ENCODE measurements around the gene SH2D4B. TPM values are rescaled to one million over a fixed set of nuclear protein-coding genes. Genes with fewer than 3 reads are reported as not detected.

Gene SH2D4B
- total RNA-seq = 0.13 TPM in 1 of 2 replicates, not detected in the other

DNA sequence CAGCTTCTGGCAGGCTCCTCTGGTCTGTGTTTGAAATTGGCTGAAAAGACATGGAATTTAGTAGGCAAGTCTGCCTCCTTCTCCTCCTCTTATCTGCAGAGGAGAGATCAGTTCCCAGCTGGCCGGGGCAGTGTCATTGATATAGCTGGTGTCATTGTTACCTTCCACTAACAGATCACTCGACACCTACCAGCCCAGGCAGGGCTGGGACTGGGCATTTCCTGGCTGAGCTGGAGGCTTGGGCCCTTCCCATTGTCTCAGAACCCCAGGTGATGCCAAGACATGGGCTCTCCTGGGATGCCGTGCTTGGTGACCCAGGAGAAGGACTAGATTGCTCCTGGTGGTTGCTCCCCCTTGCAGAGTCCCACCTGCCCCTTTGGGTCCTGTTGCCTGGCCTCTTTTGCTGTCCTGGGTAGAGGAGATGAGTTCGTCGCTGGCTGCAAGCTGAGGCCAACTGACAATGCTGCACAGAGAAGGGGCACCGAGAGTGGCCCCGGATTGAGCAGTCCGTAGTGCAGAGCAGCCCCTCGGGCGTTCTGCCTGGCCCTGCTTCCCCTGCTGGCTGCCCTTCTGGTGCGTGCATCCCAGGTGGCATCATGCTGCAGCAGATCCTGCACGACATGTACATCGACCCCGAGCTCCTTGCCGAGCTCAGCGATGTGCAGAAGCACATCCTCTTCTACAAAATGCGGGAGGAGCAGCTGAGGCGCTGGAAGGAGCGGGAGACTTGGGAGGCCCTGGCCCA, at the start of gene SH2D4B:
SH2D4B (plus strand) TSS at position 167 of the 745 bp plus-strand sequence; CDS start at position 597, 430 bp downstream.

Other genes starting within 250 kb of the SH2D4B start
- gene MAT1A, start 248.2 kb upstream of the SH2D4B start, total RNA-seq = not detected in 2 replicates
- not detected in 2 replicates for gene DYDC1, start 181.1 kb upstream of the SH2D4B start, total RNA-seq
- gene DYDC2, start 181.1 kb upstream of the SH2D4B start, total RNA-seq = not detected in 2 replicates
- 26.3 and 36.1 TPM in 2 replicates for gene PRXL2A, start 129.4 kb upstream of the SH2D4B start, total RNA-seq
- 24.6 and 59.3 TPM in 2 replicates for gene TSPAN14, start 83.6 kb upstream of the SH2D4B start, total RNA-seq